GM19238 (cell line): ENCODE measurements around the gene SRRM3.
"Not testable (repeated sequence)": the region's sequence is repeated elsewhere in the genome, so short reads cannot be mapped to it uniquely, and the experiment has no call there.

Experiments used
- DNase-seq: peaks from one replicate; pipeline ENCODE4 v3.0.0; 2011; ENCODE audit warnings: low spot score; ENCODE audit not compliant: insufficient read length

Gene SRRM3

GRCh38 chr7:76261931-76262330, 60.2 kb downstream of the SRRM3 start:
- no peak for DNase-seq

DNA sequence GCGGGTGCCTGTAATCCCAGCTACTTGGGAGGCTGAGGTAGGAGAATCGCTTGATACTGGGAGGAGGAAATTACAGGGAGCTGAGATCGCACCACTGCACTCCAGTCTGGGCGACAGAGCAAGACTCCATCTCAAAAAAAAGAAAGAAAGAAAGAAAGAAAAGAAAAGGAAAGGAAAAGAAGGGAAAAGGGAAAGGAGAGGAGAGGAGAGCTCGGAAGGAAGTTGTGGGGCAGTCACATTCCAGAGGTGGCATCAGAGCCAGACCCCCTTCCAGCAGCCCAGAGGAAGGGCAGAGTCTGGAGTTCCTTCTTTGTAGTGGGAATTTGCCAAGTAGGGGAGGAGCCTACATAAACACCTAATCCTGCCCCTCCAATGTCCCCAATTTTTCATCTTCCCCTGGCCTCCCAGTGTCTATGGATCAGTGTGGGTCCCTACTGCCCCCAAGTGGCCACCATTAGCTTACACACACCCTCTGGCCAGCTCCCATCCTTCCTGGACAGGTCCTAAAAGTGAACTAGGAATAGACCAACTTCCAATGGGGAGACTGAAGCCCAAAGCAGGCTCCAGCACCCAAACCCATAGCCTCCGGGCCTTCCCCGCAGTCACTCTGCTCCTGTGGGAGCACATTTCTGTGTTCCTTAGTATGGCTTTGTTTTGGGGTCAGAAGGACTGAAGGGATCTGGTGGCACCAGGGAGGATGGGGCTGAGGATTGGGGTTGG, 61.1 kb downstream of the SRRM3 start:
- no peak for DNase-seq

DNA sequence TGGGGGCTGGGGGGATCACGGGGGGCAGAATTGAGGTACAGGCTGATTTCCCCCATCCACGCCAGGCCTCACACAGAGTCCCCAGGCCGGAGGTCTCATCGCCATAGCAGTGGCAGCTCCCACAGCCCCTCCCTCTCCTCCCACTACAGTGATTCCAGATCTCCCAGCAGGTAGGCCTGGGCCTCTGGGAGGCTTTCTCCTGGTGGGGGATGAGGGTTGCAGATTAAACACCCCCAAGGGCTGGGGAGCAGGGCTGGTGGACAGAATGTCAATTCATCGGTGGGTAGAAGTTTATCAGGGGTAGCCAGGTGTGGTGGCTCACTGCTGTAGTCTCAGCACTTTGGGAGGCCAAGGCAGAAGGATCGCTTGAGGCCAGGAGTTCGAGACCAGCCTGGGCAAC, 63.6 kb downstream of the SRRM3 start:
- no peak for DNase-seq

DNA sequence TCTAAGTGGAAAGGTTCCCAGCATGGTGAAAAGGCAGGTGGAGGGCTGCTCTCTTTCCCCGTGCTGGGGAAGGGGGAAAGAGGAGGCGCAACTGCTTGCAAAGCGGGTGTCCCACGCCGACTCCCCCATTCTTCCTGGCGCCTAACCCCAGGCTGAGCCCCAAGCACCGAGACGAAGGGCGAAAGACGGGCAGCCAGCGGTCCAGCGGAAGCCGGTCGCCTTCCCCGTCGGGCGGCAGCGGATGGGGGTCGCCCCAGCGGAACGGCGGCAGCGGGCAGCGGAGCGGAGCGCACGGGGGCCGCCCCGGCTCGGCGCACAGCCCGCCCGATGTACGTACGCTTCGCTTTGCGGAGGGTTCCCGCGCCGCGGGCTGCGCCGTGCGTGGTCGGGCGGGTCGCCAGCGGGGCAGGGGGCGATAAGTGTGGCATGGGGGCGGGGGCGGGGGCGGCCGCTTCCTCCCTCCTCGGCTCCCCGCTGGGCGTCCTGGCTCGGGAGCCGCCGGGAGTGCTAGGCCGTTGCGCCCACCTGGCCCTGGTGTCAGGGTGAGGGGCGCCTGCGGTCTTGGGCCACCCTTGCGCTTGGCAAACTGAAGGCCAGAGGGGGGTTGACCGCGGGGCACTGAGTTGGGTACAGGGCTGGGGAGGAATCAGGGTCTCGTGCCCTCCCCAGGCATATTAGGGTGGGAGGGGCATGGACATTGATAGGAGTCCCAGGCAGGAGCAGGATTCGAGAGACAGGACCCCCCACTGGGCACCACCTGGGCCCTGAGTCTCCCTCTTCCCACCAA, 65.6 kb downstream of the SRRM3 start:
- no peak for DNase-seq

GRCh38 chr7:76267894-76268183, 66.1 kb downstream of the SRRM3 start:
- no peak for DNase-seq

DNA sequence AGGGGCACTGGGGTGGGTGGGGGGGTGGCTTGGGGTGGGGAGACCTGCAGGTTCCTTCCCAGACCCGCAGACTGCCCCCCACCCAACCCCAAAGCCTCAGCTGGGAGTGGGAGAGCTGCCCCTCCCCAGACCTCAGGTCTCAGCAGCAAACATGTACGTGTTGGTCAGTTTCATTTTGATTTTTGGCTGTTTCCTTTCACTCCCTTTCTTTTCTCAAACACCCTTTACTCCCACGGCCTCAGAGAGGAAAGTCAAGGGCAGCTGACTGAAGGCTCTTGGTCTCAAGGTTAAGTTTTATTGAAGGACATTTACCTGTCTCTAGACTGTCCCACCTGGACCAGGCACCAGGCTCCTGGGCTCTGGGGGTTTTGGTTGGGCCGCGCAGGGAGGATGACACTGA, 66.7 kb downstream of the SRRM3 start:
- no peak for DNase-seq

GRCh38 chr7:76269895-76270294, 68.2 kb downstream of the SRRM3 start:
- no peak for DNase-seq

- not testable (repeated sequence) for DNase-seq
Measured at GRCh38 chr7:76271384-76271783, 69.7 kb downstream of the SRRM3 start.

- no peak for DNase-seq
Measured at GRCh38 chr7:76272142-76272541, 70.4 kb downstream of the SRRM3 start.

GRCh38 chr7:76272851-76273497, 71.3 kb downstream of the SRRM3 start:
- peak; percentile 35 for DNase-seq

GRCh38 chr7:76273503-76273902, 71.8 kb downstream of the SRRM3 start:
- DNase-seq = no peak

- DNase-seq = no peak
Measured at GRCh38 chr7:76278540-76278939, 76.8 kb downstream of the SRRM3 start.

DNA sequence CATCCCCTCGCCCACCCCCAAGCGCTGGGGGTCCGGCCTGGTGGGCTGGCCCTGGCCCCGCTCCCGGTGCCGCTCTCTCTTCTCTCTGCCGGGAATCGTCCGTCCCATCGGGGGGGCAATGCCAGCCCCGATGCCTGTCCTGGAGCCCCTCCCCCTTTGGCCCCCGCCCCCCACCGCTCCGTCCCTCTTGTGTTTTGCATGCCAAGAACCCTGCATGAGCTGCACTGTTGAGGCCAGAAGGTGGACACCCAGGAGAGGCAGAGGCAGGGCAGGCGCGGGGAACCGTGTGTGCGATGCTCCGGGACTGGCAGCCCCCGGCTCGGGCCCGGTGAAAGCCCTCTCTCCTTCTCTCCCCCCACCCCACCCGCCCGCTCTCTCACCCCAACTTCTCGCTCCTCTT, 78.7 kb downstream of the SRRM3 start:
- DNase-seq = no peak

- no peak for DNase-seq
Measured at GRCh38 chr7:76281006-76281705, 79.5 kb downstream of the SRRM3 start.

GRCh38 chr7:76281706-76282343, 80.1 kb downstream of the SRRM3 start:
- no peak for DNase-seq

- no peak for DNase-seq
Measured at GRCh38 chr7:76282344-76283253, 80.9 kb downstream of the SRRM3 start.

DNA sequence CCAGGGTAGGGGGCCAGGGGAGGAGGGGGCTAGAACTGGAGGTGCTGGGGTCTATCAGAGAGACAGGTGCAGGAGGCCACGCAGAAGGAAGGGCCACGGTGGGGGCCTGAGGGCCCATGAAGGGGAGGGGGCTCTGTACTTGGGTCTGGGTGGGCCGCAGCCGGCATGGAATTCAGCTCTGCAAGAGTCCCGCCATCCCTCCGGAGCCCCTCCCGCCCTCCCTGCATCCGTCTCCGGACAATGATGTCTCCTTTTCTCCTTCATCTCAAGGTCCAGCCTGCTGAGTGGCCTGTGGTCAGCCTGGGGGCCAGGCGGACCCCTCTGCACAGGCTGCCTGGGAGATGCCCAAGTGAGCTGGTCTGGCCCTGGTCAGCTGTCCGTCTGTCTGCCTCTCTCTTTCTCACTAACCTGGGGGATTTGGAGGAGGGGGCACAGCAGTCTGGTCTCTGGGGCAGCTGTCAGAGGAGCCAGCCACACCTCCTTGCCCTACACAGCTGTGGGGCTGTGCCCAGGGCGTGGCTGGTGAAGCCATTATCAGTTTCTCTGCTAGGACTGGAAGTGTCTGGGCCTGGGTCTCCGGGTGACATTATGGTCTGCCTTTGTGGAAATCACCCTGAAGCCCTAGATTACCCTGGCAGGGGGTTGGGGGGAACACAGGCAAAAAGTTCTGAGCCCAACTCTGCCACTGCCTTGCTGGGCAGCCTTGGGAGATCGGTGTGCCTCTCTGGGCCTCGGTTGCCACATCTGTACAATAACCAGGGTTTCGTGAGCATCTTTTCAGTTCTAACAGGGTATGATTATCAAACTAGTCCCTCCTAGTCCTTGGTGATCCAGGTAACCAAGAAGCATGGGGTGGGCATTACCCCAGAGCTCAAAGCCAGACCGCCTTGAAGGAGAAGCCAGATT, 81.8 kb downstream of the SRRM3 start:
- DNase-seq = no peak

GRCh38 chr7:76285604-76286374, 84.1 kb downstream of the SRRM3 start:
- no peak for DNase-seq
